WTC11 (cell line): Measurements from ENCODE around the gene PARVG. TPM values are rescaled to one million over a fixed set of nuclear protein-coding genes. Genes with fewer than 3 reads are reported as not detected.

Experiments used
- ATAC-seq: fragments of 200-7000 bp; cut with Tn5 transposase; 2 replicates; pipeline ENCODE4 v1.10.0; 2021; ENCODE audit warnings: mild to moderate bottlenecking, moderate library complexity
- CTCF ChIA-PET: fragments of 300-600 bp; sonication (Branson Sonifier 250); formaldehyde crosslinking; loops from one replicate; lab custom pipeline; 2021; ENCODE audit warnings: antibody characterized with exemption; lab: Charles Lee
- POLR2A ChIA-PET: fragments of 350-600 bp; sonication (Branson Sonifier 250); formaldehyde crosslinking; loops from one replicate; lab custom pipeline; 2021; ENCODE audit warnings: antibody characterized with exemption; lab: Charles Lee
- DNase-seq: peaks from one replicate; pipeline ENCODE4 v3.0.0; 2021; ENCODE audit warnings: low spot score
- H3K27ac Mint-ChIP-seq: 2 replicates; pipeline ENCODE4 v1.8.0; 2021; ENCODE audit warnings: mixed read lengths
- H3K27me3 Mint-ChIP-seq: 2 replicates; pipeline ENCODE4 v1.8.0; 2021; ENCODE audit warnings: low read depth, mild to moderate bottlenecking, moderate library complexity, mixed read lengths
- H3K36me3 Mint-ChIP-seq: 2 replicates; pipeline ENCODE4 v1.8.0; 2021; ENCODE audit warnings: mixed read lengths
- H3K4me1 Mint-ChIP-seq: 2 replicates; pipeline ENCODE4 v1.8.0; 2022; ENCODE audit warnings: mixed read lengths
- H3K4me3 Mint-ChIP-seq: 2 replicates; pipeline ENCODE4 v1.8.0; 2021; ENCODE audit warnings: mild to moderate bottlenecking, moderate library complexity, mixed read lengths
- H3K9me3 Mint-ChIP-seq: 2 replicates; pipeline ENCODE4 v1.8.0; 2021; ENCODE audit warnings: mixed read lengths
- CBFB ChIP-seq: sonication (generic); formaldehyde crosslinking; IDR thresholded peaks from 2 replicates; pipeline ENCODE4 v1.8.1; 2022; ENCODE audit warnings: mild to moderate bottlenecking, low read depth, missing genetic modification reagents
- CREM ChIP-seq: sonication (generic); formaldehyde crosslinking; IDR thresholded peaks from 2 replicates; pipeline ENCODE4 v1.8.1; 2022; ENCODE audit warnings: mild to moderate bottlenecking, missing genetic modification reagents, moderate library complexity
- ELF4 ChIP-seq: sonication (generic); formaldehyde crosslinking; IDR thresholded peaks from 2 replicates; pipeline ENCODE4 v1.8.1; 2022; ENCODE audit warnings: low read depth, mild to moderate bottlenecking, moderate library complexity, missing genetic modification reagents
- FOXJ3 ChIP-seq: sonication (generic); formaldehyde crosslinking; IDR thresholded peaks from 2 replicates; pipeline ENCODE4 v1.9.0; 2021; ENCODE audit warnings: missing genetic modification reagents, mild to moderate bottlenecking, borderline replicate concordance
- GRHL2 ChIP-seq: fragments of 250-450 bp; sonication (Bioruptor Pico); IDR thresholded peaks from 2 replicates; pipeline ENCODE4 v1.8.0; 2022; ENCODE audit warnings: mild to moderate bottlenecking, moderate library complexity; ENCODE audit not compliant: insufficient replicate concordance, severe bottlenecking
- IRF2 ChIP-seq: sonication (generic); formaldehyde crosslinking; IDR thresholded peaks from 2 replicates; pipeline ENCODE4 v1.8.0; 2022; ENCODE audit warnings: low read depth, missing genetic modification reagents, borderline replicate concordance
- MYBL2 ChIP-seq: sonication (generic); formaldehyde crosslinking; IDR thresholded peaks from 2 replicates; pipeline ENCODE4 v1.8.1; 2023; ENCODE audit warnings: mild to moderate bottlenecking, moderate library complexity, missing genetic modification reagents
- SMAD4 ChIP-seq: sonication (generic); formaldehyde crosslinking; IDR thresholded peaks from 2 replicates; pipeline ENCODE4 v1.8.0; 2022; ENCODE audit warnings: mild to moderate bottlenecking, missing genetic modification reagents
- SP1 ChIP-seq: sonication (generic); formaldehyde crosslinking; conservative IDR thresholded peaks from 2 replicates; pipeline ENCODE4 v1.8.1; 2022; ENCODE audit warnings: missing genetic modification reagents
- TEAD4 ChIP-seq: sonication (generic); formaldehyde crosslinking; IDR thresholded peaks from 2 replicates; pipeline ENCODE4 v1.8.0; 2022; ENCODE audit warnings: mild to moderate bottlenecking, missing genetic modification reagents
- ZNF138 ChIP-seq: sonication (generic); formaldehyde crosslinking; conservative IDR thresholded peaks from 2 replicates; pipeline ENCODE4 v1.8.1; 2022; ENCODE audit warnings: mild to moderate bottlenecking, moderate library complexity, missing genetic modification reagents
- ZNF219 ChIP-seq: sonication (generic); formaldehyde crosslinking; IDR thresholded peaks from 2 replicates; pipeline ENCODE4 v1.8.0; 2023; ENCODE audit warnings: missing genetic modification reagents, mild to moderate bottlenecking, borderline replicate concordance
- ZNF396 ChIP-seq: fragments of 250-450 bp; sonication (Bioruptor Pico); IDR thresholded peaks from 2 replicates; pipeline ENCODE4 v1.8.0; 2021; ENCODE audit warnings: mild to moderate bottlenecking, moderate library complexity, borderline replicate concordance
- ZNF423 ChIP-seq: fragments of 250-450 bp; sonication (Bioruptor Pico); IDR thresholded peaks from 2 replicates; pipeline ENCODE4 v2.1.2; 2022; ENCODE audit warnings: mild to moderate bottlenecking, moderate library complexity
- total RNA-seq: library from RNA; stranded (reverse); gene quantifications from 3 replicates; pipeline ENCODE4 v1.2.3, GENCODE V29; 2021
- TF ChIP-seq, protein P1 (sequence below): sonication (generic); formaldehyde crosslinking; IDR thresholded peaks from 2 replicates; pipeline ENCODE4 v1.8.1; 2023; ENCODE audit warnings: mild to moderate bottlenecking, missing genetic modification reagents
- TF ChIP-seq, protein P2 (sequence below): fragments of 250-450 bp; sonication (Bioruptor Pico); IDR thresholded peaks from 2 replicates; pipeline ENCODE4 v1.9.0; 2021; ENCODE audit warnings: moderate library complexity, mild to moderate bottlenecking, inconsistent platforms, borderline replicate concordance
- TF ChIP-seq, protein P3 (sequence below): fragments of 250-450 bp; sonication (Bioruptor Pico); IDR thresholded peaks from 2 replicates; pipeline ENCODE4 v1.9.0; 2021; ENCODE audit warnings: mild to moderate bottlenecking
- TF ChIP-seq, protein P4 (sequence below): sonication (generic); formaldehyde crosslinking; IDR thresholded peaks from 2 replicates; pipeline ENCODE4 v1.8.1; 2022; ENCODE audit warnings: mild to moderate bottlenecking, moderate library complexity, missing genetic modification reagents
- TF ChIP-seq, protein P5 (sequence below): sonication (generic); formaldehyde crosslinking; conservative IDR thresholded peaks from 2 replicates; pipeline ENCODE4 v1.8.1; 2022; ENCODE audit warnings: mild to moderate bottlenecking, missing genetic modification reagents
- TF ChIP-seq, protein P6 (sequence below): fragments of 250-450 bp; sonication (Bioruptor Pico); IDR thresholded peaks from 2 replicates; pipeline ENCODE4 v1.9.0; 2021; ENCODE audit warnings: mild to moderate bottlenecking
- TF ChIP-seq, protein P7 (sequence below): sonication (generic); formaldehyde crosslinking; conservative IDR thresholded peaks from 2 replicates; pipeline ENCODE4 v1.8.1; 2023; ENCODE audit warnings: mild to moderate bottlenecking, low read depth, missing genetic modification reagents, moderate library complexity

Gene PARVG
- total RNA-seq, 1 experiment from 2014 or later = 0.94 TPM

DNA sequence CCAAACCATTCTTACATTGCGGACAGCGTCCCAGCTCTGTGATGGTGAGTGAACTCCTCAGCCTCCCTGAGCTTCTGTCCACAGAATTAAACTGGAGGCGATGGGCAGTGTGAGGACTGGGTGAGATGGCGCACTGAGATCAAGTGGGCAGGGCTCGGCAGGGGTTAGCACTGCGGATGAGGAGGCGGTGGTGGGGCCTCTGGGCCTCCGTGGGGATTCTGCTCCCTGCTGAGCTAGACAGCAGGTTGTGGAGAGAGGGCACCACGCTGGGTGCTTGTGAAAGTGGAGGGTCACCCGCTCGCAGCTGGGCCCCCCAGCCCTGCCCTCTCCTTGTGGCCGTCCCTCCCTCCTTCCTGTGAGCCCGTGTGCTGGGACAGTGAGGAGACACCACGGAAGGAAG lies 25.6 kb upstream of the PARVG start:
- no peaks in the 10 kb centered on the region for H3K36me3 Mint-ChIP-seq
- DNase-seq (no peak), ATAC-seq (no peak)
- CTCF ChIA-PET = no interaction called here
- H3K4me3 Mint-ChIP-seq = no peak overlapping the region
- H3K27me3 Mint-ChIP-seq = no peaks in the 10 kb centered on the region; the same call in 1 of the 2 replicates
- H3K9me3 Mint-ChIP-seq = no peaks in the 10 kb centered on the region
- TF ChIP-seq, protein P1, sequence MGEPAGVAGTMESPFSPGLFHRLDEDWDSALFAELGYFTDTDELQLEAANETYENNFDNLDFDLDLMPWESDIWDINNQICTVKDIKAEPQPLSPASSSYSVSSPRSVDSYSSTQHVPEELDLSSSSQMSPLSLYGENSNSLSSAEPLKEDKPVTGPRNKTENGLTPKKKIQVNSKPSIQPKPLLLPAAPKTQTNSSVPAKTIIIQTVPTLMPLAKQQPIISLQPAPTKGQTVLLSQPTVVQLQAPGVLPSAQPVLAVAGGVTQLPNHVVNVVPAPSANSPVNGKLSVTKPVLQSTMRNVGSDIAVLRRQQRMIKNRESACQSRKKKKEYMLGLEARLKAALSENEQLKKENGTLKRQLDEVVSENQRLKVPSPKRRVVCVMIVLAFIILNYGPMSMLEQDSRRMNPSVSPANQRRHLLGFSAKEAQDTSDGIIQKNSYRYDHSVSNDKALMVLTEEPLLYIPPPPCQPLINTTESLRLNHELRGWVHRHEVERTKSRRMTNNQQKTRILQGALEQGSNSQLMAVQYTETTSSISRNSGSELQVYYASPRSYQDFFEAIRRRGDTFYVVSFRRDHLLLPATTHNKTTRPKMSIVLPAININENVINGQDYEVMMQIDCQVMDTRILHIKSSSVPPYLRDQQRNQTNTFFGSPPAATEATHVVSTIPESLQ (CRISPR knock-in tag) = no peak
- TF ChIP-seq, protein P2, sequence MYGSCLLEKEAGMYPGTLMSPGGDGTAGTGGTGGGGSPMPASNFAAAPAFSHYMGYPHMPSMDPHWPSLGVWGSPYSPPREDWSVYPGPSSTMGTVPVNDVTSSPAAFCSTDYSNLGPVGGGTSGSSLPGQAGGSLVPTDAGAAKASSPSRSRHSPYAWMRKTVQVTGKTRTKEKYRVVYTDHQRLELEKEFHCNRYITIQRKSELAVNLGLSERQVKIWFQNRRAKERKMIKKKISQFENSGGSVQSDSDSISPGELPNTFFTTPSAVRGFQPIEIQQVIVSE (CRISPR knock-in tag) = no peak
- TF ChIP-seq CBFB (CRISPR knock-in tag) (no peak), CREM (CRISPR knock-in tag) (no peak), SP1 (no peak), GRHL2 (CRISPR knock-in tag) (no peak), ZNF138 (CRISPR knock-in tag) (no peak), SMAD4 (CRISPR knock-in tag) (no peak), IRF2 (CRISPR knock-in tag) (no peak), ELF4 (CRISPR knock-in tag) (no peak), MYBL2 (CRISPR knock-in tag) (no peak), FOXJ3 (CRISPR knock-in tag) (no peak), ZNF396 (CRISPR knock-in tag) (no peak), TEAD4 (CRISPR knock-in tag) (no peak)
- TF ChIP-seq, protein P3, sequence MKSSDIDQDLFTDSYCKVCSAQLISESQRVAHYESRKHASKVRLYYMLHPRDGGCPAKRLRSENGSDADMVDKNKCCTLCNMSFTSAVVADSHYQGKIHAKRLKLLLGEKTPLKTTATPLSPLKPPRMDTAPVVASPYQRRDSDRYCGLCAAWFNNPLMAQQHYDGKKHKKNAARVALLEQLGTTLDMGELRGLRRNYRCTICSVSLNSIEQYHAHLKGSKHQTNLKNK (CRISPR knock-in tag) = no peak
- TF ChIP-seq, protein P4, sequence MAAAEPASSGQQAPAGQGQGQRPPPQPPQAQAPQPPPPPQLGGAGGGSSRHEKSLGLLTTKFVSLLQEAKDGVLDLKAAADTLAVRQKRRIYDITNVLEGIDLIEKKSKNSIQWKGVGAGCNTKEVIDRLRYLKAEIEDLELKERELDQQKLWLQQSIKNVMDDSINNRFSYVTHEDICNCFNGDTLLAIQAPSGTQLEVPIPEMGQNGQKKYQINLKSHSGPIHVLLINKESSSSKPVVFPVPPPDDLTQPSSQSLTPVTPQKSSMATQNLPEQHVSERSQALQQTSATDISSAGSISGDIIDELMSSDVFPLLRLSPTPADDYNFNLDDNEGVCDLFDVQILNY (CRISPR knock-in tag) = no peak
- TF ChIP-seq, protein P5, sequence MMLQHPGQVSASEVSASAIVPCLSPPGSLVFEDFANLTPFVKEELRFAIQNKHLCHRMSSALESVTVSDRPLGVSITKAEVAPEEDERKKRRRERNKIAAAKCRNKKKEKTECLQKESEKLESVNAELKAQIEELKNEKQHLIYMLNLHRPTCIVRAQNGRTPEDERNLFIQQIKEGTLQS (CRISPR knock-in tag) = no peak
- no peak overlapping the region for H3K27ac Mint-ChIP-seq
- POLR2A ChIA-PET = no interaction called here
- peaks cover 31% of the 10 kb centered on the region for H3K4me1 Mint-ChIP-seq

DNA sequence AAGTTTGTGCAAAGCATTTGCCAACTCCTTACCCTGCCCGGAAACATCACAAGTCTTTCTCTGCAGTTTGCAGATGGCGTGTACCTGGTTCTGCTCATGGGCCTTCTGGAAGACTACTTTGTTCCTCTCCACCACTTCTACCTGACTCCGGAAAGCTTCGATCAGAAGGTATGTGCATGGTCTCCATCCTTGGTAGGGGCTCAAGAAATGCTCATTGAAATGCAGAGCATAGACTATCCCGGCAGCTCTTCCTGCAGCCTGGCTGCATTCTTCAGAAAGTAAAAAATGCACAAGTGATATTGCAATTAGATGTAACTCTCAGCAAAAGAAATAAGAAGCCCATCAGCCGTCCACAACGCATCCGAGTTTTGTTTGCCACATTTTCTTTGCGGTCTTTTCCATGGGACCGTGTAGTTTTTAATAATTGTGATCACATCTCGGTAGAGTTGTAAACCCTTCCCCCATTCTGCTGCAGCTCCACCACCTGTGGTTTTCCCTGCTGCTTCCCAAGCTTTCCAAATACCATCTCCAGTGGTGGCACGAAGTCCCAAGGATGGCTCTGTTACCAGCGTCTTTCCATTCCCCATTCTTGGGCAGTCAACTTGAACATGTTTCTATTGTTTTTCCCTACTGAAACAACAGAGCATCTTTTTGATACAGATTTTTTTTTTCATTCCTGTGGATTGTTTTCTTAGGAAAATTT lies 22.7 kb upstream of the PARVG start:
- Mint-ChIP-seq H3K27me3 (no peaks in the 10 kb centered on the region; the same call in 1 of the 2 replicates), H3K36me3 (no peaks in the 10 kb centered on the region), H3K9me3 (no peaks in the 10 kb centered on the region), H3K27ac (no peak overlapping the region; the same call in 1 of the 2 replicates)
- DNase-seq (no peak), ATAC-seq (peak; percentile 57)
- TF ChIP-seq ZNF219 (CRISPR knock-in tag) (no peak), ZNF423 (peak; percentile 61)
- TF ChIP-seq, protein P6, sequence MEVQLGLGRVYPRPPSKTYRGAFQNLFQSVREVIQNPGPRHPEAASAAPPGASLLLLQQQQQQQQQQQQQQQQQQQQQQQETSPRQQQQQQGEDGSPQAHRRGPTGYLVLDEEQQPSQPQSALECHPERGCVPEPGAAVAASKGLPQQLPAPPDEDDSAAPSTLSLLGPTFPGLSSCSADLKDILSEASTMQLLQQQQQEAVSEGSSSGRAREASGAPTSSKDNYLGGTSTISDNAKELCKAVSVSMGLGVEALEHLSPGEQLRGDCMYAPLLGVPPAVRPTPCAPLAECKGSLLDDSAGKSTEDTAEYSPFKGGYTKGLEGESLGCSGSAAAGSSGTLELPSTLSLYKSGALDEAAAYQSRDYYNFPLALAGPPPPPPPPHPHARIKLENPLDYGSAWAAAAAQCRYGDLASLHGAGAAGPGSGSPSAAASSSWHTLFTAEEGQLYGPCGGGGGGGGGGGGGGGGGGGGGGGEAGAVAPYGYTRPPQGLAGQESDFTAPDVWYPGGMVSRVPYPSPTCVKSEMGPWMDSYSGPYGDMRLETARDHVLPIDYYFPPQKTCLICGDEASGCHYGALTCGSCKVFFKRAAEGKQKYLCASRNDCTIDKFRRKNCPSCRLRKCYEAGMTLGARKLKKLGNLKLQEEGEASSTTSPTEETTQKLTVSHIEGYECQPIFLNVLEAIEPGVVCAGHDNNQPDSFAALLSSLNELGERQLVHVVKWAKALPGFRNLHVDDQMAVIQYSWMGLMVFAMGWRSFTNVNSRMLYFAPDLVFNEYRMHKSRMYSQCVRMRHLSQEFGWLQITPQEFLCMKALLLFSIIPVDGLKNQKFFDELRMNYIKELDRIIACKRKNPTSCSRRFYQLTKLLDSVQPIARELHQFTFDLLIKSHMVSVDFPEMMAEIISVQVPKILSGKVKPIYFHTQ = no peak
- TF ChIP-seq, protein P7, sequence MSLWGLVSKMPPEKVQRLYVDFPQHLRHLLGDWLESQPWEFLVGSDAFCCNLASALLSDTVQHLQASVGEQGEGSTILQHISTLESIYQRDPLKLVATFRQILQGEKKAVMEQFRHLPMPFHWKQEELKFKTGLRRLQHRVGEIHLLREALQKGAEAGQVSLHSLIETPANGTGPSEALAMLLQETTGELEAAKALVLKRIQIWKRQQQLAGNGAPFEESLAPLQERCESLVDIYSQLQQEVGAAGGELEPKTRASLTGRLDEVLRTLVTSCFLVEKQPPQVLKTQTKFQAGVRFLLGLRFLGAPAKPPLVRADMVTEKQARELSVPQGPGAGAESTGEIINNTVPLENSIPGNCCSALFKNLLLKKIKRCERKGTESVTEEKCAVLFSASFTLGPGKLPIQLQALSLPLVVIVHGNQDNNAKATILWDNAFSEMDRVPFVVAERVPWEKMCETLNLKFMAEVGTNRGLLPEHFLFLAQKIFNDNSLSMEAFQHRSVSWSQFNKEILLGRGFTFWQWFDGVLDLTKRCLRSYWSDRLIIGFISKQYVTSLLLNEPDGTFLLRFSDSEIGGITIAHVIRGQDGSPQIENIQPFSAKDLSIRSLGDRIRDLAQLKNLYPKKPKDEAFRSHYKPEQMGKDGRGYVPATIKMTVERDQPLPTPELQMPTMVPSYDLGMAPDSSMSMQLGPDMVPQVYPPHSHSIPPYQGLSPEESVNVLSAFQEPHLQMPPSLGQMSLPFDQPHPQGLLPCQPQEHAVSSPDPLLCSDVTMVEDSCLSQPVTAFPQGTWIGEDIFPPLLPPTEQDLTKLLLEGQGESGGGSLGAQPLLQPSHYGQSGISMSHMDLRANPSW = no peak
- TF ChIP-seq, all 79 proteins: peak for 1
- H3K4me3 Mint-ChIP-seq = no peak overlapping the region
- POLR2A ChIA-PET = interaction anchor here (0.6 kb wide), 1 partner anchor 9 kb away, joined by 3 read pairs; no protein-coding TSS in a partner anchor
- peaks cover 41% of the 10 kb centered on the region for H3K4me1 Mint-ChIP-seq
- CTCF ChIA-PET = interaction anchor here (0.9 to 1.6 kb wide), 5 partner anchors 9 to 273 kb away, joined by 3 to 4 read pairs (median 3); no protein-coding TSS in a partner anchor
